DMS79 treated with DMSO at 0.1 percent for 48 hours (cell line): Measurements from ENCODE around the gene PTPRT.
"Not testable (repeated sequence)": the region's sequence is repeated elsewhere in the genome, so short reads cannot be mapped to it uniquely, and the experiment has no call there.

Source experiments
- DNase-seq: peaks from one replicate; lab custom pipeline; 2025; lab: John Stamatoyannopoulos, UW

Gene PTPRT

DNA sequence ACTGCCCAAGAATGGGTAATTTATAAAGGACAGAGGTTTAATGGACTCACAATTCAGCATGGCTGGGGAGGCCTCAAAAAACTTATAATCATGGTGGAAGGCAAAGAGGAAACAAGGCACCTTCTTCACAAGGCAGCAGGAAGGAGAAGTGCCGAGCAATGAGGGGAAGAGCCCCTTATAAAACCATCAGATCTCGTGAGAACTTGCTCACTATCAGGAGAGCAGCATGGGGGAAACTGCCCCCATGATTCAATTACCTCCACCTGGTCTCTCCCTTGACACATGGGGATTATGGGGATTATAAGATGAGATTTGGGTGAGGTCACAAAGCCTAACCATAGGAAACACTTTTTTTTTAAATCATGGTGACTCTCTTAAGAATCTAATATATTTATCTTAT is 278.9 kb downstream of the PTPRT start:
- not testable (repeated sequence) for DNase-seq

DNA sequence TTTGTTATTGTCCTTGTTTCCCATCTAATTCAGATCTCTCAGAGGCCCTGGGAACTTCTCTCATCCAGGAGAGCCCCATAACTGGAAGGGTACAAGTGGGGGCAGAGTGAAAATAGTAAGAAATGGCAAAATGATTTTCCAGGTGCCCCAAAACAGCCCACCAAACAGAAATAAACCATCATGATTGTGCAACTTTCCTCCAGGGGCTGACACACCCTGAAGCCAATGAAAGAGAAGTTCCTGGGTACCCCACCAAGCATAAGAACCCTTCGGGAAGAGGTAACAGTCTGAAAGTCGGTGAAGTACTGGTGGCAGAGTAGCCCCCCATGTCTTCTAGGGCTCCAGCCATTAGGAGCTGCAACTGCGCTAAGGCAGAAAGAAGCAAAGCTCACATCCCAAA is 282.0 kb downstream of the PTPRT start:
- DNase-seq = no peak

DNA sequence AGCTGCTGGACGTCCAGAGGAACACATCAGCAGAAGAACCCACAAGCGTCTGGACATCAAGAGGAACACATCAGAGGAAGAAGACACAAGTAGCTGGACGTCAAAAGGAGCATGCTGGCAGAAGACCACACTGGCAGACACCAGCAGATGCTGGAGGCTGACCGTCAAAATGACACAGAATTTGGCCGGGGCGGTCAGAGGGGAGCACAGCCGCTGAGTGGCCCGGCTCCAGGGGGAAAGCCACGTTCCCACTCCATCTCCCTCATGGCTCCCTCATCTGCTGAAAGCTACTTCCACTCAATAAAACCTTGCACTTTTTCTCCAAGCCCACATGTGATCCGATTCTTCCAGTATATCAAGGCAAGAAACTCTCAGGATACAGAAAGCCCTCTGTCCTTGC is 283.6 kb downstream of the PTPRT start:
- DNase-seq = no peak

DNA sequence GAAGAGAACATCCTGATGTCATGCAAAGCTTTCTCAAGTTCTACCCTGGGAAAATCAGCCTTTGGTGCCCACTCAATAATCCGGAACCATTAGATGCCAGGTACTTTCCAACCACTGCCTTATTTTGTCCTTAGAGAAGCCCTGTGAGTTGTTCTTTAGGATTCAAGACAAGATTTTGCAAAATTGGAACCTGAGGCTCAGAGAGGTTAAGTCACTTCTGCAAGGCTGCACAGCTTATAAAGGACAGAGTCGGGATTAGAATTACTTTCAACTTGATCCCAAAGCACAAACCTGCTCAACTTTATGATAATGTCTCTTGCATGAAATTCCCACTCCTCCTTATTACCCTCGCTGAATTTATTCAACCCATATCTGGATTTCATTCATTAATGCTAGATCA is 287.2 kb downstream of the PTPRT start:
- no peak for DNase-seq

DNA sequence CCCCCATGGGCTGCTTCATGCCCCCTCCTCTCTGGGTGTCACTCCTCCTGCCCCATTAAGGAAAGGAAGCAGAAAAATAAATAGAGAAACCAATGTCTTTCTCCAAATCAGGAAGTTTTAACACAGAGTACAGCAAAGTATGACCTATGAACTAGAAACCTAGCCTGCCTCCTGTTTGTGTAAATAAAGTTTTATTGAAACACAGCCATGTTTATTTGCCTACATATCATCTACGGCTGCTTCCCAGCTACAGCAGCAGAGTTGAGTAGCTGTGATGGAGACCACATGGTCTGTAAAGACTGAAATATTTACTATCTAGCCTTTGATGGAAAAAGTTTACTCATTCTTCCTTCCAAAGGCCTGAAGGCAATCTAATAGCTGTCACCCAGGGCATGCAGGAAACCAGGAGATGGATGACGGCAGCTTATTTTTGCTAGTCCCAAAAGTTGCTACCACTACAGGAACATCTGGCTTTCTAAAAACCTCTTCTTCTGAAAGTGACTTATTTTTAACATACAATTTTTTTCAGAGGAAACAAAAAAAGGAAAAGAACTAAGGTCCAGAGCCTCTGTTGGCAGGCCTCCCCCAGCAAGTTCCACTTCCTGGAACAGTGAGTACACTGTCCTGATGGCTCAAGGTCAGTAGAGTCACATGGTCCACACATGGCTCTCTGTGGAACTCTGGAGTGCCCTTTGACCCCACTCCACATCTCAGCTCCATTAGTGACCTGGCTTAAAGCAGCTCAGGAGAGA is 287.8 kb downstream of the PTPRT start:
- DNase-seq = no peak

DNA sequence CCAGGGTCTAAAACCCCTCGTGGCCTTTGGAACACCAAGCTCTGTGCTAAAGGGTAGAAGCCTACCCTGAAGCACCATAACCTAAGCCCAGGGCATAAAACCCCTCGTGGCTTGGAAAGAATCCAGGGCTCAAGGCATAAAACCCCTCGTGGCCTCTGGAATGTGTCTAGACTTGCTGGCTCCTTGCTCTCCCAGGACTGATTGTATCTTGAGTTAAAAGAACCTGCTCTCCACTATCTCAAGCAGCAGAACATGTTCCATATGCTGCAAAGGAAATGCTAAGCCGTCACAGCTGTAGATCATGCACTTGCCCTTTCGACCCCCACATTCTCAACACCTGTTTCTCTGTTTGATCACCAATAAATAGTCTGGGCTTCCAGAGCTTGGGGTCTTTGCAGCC is 288.9 kb downstream of the PTPRT start:
- not testable (repeated sequence) for DNase-seq

DNA sequence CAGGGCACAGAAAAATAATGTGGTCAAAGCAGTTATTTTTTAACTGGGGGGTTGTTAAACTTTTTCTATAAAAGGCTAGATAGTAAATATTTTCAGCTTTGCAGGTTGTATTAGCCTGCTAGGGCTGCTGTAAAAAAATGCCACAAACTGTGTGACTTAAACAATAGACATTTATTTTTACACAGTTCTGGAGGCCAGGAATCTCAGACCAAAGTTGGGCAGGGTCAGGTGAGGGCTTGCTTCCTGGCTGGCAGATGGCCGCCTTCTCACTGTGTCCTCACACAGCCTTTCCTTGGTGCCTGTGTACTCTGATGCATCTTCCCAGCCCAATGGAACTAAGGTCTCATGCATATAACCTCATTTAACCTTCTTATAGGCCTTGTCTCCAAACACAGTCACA is 294.7 kb downstream of the PTPRT start:
- no peak for DNase-seq

DNA sequence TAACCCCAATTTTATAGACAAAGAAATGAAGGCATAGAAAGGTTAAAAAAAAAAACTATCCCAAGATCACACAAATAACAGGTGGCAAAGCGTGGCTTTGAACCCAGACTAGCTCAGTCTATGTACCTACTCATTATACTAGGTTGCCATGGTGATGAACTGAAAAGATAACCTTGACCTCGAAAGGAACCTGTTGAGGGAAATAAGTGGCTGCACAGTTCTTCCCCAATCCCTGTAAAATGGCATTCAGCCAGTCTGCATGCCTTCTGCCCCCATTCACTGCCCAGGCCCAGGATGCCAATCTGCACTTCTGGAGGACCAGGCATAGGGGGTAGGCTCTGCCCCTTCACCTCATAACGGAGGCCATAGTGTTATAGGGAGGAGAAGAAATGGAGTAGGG is 295.2 kb downstream of the PTPRT start:
- no peak for DNase-seq

DNA sequence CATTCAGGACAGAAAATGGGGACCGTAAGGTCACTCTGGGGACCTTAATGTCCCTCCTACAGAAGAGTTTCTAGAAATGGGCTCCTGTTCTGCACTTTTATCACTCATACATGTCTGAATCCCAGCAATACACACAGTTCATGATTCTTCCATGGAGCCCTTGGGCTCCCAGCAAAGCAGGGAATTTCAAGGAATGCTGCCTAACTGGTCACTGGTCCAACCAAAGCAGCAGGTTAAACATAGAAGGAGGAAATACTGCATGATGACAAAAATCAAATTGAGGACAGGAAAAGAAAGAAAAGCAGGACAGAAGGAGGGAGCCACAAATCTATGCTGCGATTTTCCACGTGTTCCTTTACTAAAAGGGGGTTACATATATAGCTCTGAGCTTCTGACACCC is 300.2 kb downstream of the PTPRT start:
- no peak for DNase-seq

DNA sequence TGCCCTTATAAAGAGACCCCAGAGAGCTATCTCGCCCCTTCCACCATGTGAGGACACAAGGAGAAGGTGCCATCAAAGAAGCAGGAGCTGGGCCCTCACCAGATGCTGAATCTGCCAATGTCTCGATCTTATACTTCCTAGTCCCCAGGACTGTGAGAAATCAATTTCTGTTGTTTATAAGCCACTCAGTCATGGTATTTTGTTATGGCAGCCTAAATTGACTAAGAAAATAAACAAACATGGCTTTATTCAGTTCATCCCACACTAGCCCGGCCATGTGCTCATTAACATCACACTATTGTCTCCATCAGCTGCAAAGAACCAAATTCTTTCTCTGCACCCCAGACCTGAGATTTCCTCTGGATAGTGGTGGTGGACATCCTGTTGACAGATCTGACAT is 302.4 kb downstream of the PTPRT start:
- DNase-seq = no peak

DNA sequence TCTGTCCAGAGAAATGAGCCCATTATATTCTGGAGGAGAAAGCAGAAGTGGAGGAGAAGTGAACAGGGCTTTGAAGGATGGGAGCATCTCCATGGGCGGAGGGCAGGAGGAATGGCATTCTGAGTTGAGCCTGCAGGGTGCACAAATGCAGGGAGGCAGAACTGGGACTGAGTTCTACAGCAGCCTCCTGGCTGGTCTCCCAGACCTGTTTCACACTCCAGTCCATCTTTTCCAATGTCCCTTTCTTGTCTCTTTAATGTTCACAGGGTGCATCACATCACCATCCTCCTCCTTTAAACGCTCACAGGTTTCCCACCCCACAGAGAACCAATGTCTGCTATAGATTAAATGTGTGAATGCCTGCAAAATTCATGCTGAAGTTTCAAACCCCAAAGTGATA is 302.9 kb downstream of the PTPRT start:
- no peak for DNase-seq

DNA sequence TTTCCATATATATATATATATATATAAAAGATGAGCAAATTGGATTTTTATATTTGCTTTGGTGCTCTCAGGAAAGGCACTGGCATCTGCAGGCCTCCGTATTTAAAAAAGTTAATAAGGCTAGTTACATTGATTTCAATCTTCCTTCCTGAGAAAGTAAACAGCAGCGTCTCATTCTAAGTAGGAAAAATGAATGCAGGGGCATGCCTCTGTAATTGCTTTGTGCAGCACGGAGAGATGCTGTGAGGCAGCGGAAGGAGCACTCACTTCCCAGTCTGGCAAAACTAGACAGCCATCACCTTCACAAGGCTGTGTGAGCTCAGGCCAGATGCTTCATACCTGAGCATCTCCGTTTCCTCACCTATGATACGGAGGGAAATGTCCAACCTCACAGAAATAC is 303.7 kb downstream of the PTPRT start:
- no peak for DNase-seq

DNA sequence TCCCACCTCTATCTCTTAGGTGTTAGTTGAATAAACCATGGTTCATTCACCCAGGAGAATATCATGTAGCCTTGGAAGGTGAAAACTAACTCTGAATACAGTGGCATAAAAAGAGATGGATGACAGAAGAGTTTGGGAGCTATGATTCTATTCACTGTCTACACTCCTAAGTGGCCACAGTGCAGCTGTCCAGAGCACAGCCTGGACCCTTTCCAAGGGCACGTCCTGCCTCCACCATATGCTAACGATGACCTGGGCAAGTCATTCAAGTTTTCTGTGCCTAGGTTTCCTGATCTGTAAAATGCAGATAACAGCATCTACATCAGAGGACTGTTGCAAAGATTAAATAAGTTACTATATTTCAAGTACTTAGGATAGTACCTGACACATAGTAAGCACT is 314.1 kb downstream of the PTPRT start:
- no peak for DNase-seq

DNA sequence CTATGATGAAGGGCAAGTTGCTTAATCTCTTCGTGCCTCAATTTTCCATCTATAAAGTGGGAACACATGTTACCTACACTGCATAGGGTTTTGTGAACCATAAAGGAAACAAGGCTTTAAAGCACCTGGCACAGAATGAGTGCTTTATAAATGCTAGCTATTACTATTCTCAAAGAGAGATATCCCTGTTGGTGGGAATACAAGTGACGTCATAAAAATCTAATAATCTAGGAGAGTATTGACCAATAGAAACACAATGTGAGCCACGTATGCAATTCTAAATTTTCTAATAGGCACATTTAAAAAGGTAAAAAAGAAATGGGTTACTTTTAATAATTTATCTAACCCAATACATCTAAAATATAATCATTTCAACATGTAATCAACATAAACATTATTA is 316.4 kb downstream of the PTPRT start:
- no peak for DNase-seq

DNA sequence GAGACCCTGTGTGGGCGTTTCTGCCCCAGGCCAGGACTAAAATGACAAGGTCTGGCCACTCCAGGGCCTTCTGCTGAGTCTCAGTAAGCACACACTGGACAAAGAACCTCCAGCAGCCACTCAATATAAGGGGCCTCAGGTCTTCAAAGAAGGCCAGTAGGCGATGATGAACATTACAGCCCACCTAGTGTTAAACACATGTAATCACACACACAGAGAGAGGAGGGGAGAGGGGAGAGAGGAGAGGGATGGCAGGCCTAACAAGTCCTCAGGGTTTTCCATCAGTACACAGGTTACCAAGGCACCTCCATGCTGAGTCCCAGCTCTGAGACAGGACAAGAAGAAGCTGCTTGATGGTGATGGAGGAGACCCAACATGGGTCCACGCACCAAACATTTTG is 325.6 kb downstream of the PTPRT start:
- no peak for DNase-seq

DNA sequence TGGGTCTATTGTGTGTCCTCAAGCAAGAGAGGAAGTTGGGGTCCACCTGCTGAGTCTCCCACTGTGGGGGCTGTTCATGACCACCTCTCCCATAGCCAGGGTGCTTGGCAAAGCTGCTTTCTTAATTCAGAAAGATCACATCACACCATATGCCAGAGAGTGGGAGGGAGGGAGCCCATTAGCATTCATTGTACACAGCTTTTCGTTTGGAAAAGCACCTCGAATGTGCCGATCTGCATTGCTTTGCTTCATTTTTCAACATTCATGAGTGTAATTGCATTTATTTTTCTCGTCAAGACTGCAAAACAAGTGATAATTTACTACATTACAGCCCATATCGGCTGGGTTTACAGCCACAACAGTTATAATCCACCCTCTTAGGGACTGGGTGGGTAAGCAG is 327.3 kb downstream of the PTPRT start:
- no peak for DNase-seq

DNA sequence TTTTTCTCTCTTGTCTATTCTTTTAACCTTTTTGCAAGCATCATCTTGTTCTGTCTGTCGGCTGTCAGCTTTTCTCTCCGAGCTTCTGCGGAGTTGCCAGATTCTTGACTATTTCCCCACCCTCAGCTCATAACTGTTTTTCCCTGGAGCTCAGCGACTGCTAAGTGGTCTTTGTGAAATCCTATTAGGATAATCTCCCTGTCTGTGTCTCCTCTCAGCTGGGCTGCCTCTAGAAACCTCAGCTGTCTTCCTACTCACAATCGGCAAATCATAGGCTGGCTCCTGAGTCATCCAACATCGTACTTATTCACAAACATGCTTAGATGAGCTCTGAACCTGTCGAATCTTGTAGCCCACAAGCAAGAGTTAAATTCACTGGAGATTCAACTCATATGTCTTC is 332.3 kb downstream of the PTPRT start:
- DNase-seq = no peak

DNA sequence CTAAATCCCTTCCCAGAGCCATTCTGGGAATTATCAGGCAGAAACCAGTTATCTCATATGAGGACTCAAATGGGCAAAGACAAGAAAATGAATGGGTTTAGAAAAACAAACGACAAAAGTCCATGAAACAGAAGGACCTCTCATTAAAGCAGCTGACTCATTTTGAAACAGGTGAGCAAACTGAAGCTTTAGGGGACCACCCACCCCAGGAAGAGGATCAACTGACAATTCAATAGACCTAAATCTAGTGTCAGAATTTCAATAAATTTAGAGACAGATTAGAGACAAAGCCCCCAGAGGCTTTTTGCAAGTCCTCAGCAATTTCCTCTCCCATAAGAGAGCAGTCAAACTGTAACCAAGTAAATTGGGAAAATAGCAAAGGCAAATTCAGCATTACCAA is 333.8 kb downstream of the PTPRT start:
- no peak for DNase-seq

DNA sequence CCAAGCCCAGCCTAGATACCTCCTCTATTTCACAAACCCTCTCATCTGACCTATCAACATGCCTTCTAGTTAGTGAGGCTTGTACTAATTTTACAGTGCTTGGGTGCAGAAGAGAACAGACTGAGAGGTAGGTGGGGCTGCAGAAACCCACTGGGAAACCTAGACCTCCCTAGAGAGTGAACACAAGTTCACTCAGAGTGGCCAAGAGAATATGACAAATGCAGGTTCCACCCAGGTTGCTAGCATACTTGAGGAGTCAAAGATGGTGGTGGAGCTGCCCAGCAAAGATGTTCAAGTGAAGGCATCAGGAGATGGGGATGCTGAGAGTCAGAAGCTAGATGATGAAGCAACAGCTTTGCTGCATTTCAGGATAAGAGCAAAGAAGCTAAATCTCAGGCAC is 337.0 kb downstream of the PTPRT start:
- no peak for DNase-seq

DNA sequence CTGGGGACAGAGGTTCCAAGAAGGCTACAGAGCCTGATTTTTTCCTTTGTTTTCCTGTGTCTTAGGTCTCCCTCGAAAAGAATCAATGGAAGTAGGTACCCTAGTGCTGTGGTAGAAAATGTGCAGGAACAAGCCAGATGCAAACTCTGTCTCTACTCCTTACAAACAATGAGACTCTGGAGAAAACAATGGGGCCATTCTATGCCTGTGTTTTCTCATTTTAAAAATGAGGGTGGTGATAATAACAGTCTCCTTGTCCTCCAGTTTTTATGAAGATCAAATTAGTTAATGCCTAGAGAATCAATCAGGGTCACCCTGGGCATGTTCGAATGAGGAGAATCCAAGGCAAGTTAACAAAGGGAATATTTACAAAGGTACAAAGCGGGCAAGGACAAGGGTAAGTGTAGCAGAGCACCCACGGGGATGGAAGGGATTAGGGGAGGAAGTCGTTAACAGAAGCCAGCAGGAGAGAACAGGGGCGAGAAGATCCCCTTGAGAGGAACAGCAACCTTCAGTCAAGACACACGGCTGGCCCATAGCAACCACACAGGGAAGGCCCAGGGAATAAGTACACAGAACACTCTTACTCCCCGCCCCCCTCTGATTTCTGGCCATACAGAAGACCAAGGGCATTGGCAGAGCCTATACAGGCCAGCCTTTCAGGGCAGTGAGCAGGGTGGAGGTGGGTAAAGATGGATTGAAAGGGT is 342.8 kb downstream of the PTPRT start:
- DNase-seq = no peak

DNA sequence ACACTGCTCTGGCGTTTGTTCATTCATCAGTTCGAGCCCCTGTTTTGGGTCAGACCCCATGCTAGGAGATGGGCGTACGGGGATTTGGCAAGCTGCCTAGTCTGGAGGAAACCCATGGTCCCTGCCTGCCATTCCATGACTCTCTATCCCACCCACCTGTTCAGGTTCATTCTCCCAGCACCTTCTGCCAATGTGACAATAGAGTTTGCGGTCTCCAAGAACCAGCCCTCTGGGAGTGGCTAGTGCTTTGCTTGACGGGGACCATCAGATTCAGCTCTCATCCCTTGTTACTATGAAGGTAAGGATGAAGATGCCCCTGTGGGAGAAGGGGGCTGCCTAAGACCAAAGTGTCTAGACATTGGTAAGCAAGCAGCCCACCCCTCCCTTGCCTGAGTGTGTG is 345.0 kb downstream of the PTPRT start:
- no peak for DNase-seq

DNA sequence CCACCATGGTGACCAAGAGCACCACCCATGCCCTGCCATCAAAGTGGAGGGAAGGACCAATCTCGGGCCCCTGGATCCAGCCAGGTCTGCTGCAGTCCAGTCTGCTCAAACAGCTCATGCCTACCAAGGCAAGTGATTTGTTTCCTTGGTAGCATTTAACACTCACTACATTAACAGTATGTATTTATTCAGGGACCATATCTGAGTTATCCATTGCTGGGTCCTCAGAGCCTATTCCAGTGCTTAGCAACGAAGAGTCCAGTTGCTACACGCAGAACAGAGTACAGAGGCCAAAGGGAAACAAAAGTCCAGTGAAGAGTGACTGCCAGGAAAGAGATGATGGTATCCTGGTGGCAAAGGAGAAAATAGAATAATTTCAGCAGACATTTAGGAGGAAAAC is 352.2 kb downstream of the PTPRT start:
- no peak for DNase-seq

DNA sequence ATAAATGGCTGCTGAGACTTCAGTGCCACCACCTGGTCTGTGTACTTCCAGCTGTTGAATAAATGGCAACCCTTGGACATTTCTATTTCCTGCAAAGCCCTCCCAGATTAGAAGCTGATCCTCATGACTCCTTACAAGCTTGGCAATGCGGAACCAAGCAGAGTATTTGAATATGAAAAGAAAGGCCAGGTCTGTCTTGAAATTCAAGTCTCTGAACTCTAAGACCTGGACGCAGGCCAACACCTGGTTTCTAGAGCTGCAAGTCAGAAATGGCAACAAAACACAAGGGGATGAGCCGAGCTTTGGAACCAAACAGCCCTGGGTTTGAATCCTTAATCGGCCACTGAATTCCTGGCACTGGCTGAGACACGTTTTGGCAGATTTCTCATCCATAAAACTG is 353.4 kb downstream of the PTPRT start:
- peak; percentile 78 for DNase-seq

DNA sequence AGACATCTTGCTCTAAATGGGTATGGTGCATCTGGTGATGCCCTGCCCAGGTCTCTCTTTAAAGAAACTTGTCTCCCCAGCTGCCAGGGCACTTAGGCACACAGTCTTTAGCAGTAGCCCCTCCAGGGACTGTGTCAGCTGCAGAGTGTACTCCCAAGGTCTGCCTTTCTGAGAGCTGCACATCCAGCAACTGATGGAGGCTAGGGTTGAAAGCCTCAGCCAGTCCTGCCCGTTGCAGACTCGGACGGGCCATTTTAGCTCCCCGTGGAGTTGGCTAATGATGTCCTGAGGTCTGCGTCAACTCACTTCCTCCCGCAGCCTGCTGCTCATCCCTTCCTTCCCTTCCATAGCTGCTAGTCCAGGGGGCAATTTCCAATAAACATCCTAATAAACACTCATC is 381.8 kb downstream of the PTPRT start:
- DNase-seq = no peak
